ENCODE data around the gene TBC1D22A.

Gene TBC1D22A

GRCh38 chr22:47190957-47191670, 428.7 kb downstream of the TBC1D22A start:
- H3K9me3 ChIP-seq = peaks cover 0 to 8% (median 4%) of the 10 kb centered on the region in 3 donors
- no peaks in the 10 kb centered on the region for H3K27me3 ChIP-seq
- intact Hi-C loops (cut with DNase I; ENCODE audit: low total_unique reads) = no loop called here
- peak in 1 of 2 donors; percentile 13 for DNase-seq
- no peak overlapping the region for H3K4me3 ChIP-seq
- H3K36me3 ChIP-seq = no peaks in the 10 kb centered on the region
- H3K27ac ChIP-seq = no peak overlapping the region
- no peak for TF ChIP-seq CTCF (IDR thresholded peaks at IDR 0.05)
- no peaks in the 10 kb centered on the region for H3K4me1 ChIP-seq

- TF ChIP-seq CTCF (IDR thresholded peaks at IDR 0.05) = no peak
- intact Hi-C loops (cut with DNase I; ENCODE audit: low total_unique reads) = no loop called here
- no peaks in the 10 kb centered on the region for H3K4me1 ChIP-seq
- DNase-seq = peak; percentile 12 to 59
- H3K9me3 ChIP-seq = no peaks in the 10 kb centered on the region
- H3K27me3 ChIP-seq = peaks cover 0 to 3% of the 10 kb centered on the region in 2 donors
- no peaks in the 10 kb centered on the region for H3K36me3 ChIP-seq
- no peak overlapping the region for H3K4me3 ChIP-seq
- H3K27ac ChIP-seq = no peak overlapping the region
Observed at GRCh38 chr22:47191671-47192650, 429.5 kb downstream of the TBC1D22A start.

GRCh38 chr22:47192651-47193437, 430.4 kb downstream of the TBC1D22A start:
- H3K4me1 ChIP-seq = no peaks in the 10 kb centered on the region
- no peaks in the 10 kb centered on the region for H3K36me3 ChIP-seq
- intact Hi-C loops (cut with DNase I; ENCODE audit: low total_unique reads) = no loop called here
- H3K27me3 ChIP-seq = peaks cover 0 to 11% of the 10 kb centered on the region in 2 donors
- no peaks in the 10 kb centered on the region for H3K9me3 ChIP-seq
- H3K27ac ChIP-seq = no peak overlapping the region
- H3K4me3 ChIP-seq = no peak overlapping the region
- TF ChIP-seq CTCF (IDR thresholded peaks at IDR 0.05) = no peak
- peak; percentile 13 to 57 for DNase-seq

- Histone ChIP-seq H3K4me1 (no peaks in the 10 kb centered on the region), H3K4me3 (no peak overlapping the region), H3K27me3 (peaks cover 0 to 19% of the 10 kb centered on the region in 2 donors), H3K36me3 (no peaks in the 10 kb centered on the region), H3K27ac (no peak overlapping the region), H3K9me3 (no peaks in the 10 kb centered on the region)
- DNase-seq = peak; percentile 13 to 62
- intact Hi-C loops (cut with DNase I; ENCODE audit: low total_unique reads) = no loop called here
- no peak for TF ChIP-seq CTCF (IDR thresholded peaks at IDR 0.05)
Observed at GRCh38 chr22:47193606-47194329, 431.3 kb downstream of the TBC1D22A start.
